Activated gamma-delta T cell treated with anti-CD3 and anti-CD28 coated beads, Interleukin-2, amount 50 U/mL, for 16 hours (primary cell): Measurements from ENCODE around the gene C1orf210.

ENCODE experiments used
- DNase-seq: peaks from one replicate; pipeline ENCODE4 v3.0.0-alpha.2; 2020; ENCODE audit warnings: low read depth

C1orf210 gene

GRCh38 chr1:43312212-43312623, 26.8 kb upstream of the C1orf210 start:
- DNase-seq: no peak

GRCh38 chr1:43311521-43311920, 26.1 kb upstream of the C1orf210 start:
- DNase-seq: no peak

- no peak for DNase-seq
These were observed 24.1 kb upstream of the C1orf210 start for GRCh38 chr1:43309405-43310025.

GRCh38 chr1:43308635-43309404, 23.4 kb upstream of the C1orf210 start:
- no peak for DNase-seq

- DNase-seq: no peak
These were observed 22.2 kb upstream of the C1orf210 start for GRCh38 chr1:43307458-43308158.

GRCh38 chr1:43306688-43307457, 21.5 kb upstream of the C1orf210 start:
- no peak for DNase-seq

GRCh38 chr1:43305926-43306687, 20.7 kb upstream of the C1orf210 start:
- no peak for DNase-seq

- no peak for DNase-seq
These were observed 20.1 kb upstream of the C1orf210 start for GRCh38 chr1:43305461-43305860.

GRCh38 chr1:43304771-43305300, 19.5 kb upstream of the C1orf210 start:
- no peak for DNase-seq

GRCh38 chr1:43304314-43304681, 18.9 kb upstream of the C1orf210 start:
- no peak for DNase-seq

- no peak for DNase-seq
These were observed 18.3 kb upstream of the C1orf210 start for GRCh38 chr1:43303471-43304313.

- no peak for DNase-seq
These were observed 17.5 kb upstream of the C1orf210 start for GRCh38 chr1:43302721-43303470.

GRCh38 chr1:43302201-43302600, 16.8 kb upstream of the C1orf210 start:
- no peak for DNase-seq

- DNase-seq: no peak
These were observed 15.2 kb upstream of the C1orf210 start, which contains the start of gene TIE1 for GRCh38 chr1:43300378-43301094. TSS of gene TIE1 (plus strand) at chr1:43300982. CDS start at chr1:43301072, 90 bp downstream.

GRCh38 chr1:43299101-43299500, 13.7 kb upstream of the C1orf210 start:
- no peak for DNase-seq

- no peak for DNase-seq
These were observed 12.7 kb upstream of the C1orf210 start for GRCh38 chr1:43298055-43298454.

- no peak for DNase-seq
These were observed 10.8 kb upstream of the C1orf210 start for GRCh38 chr1:43296207-43296606.

GRCh38 chr1:43294761-43295160, 9.4 kb upstream of the C1orf210 start:
- no peak for DNase-seq
